ENCODE results near the gene BDKRB1.

- no peak for TF ChIP-seq CTCF (IDR thresholded peaks at IDR 0.05; ENCODE audit: low read depth, low read length)
- TF ChIP-seq EZH2phosphoT487 (IDR thresholded peaks at IDR 0.05; ENCODE audit: low read depth) = no peak
These were observed 43.1 kb upstream of the BDKRB1 start for GRCh38 chr14:96212896-96213295.

All from OCI-LY3 (cell line).